Mesodermal cell (in vitro differentiated cells): Measurements from ENCODE around the gene PLPP1.

Experiments
- H3K27ac ChIP-seq: 2 replicates; pipeline ENCODE4 v1.7.0; 2013; ENCODE audit warnings: mild to moderate bottlenecking, low read depth, low read length, moderate library complexity; ENCODE audit not compliant: severe bottlenecking
- H3K36me3 ChIP-seq: 2 replicates; pipeline ENCODE4 v1.7.1; 2013; ENCODE audit warnings: mild to moderate bottlenecking, low read length, moderate library complexity; ENCODE audit not compliant: control insufficient read depth, insufficient read depth
- H3K4me1 ChIP-seq: one replicate; pipeline ENCODE4 v1.7.1; 2013; ENCODE audit warnings: mild to moderate bottlenecking, low read length; ENCODE audit not compliant: insufficient read depth, control insufficient read depth, poor library complexity, severe bottlenecking
- H3K4me3 ChIP-seq: 2 replicates; pipeline ENCODE4 v1.7.0; 2013; ENCODE audit warnings: low read length, control low read depth, mild to moderate bottlenecking; ENCODE audit not compliant: insufficient read depth, poor library complexity, severe bottlenecking; ENCODE audit errors: extremely low read depth
- H3K9me3 ChIP-seq: 2 replicates; pipeline ENCODE4 v1.7.1; 2013; ENCODE audit warnings: mild to moderate bottlenecking, low read length, moderate library complexity; ENCODE audit not compliant: control insufficient read depth
- WGBS, 2 experiments: methylation state at CpG; one replicate each; pipeline ENCODE4 v1.1.5; 2013; ENCODE audit warnings: missing lambda C conversion rate in 2 of 2; ENCODE audit not compliant: insufficient coverage in 2 of 2; 5-methylcytosine and 5-hydroxymethylcytosine counted together

The PLPP1 gene

DNA sequence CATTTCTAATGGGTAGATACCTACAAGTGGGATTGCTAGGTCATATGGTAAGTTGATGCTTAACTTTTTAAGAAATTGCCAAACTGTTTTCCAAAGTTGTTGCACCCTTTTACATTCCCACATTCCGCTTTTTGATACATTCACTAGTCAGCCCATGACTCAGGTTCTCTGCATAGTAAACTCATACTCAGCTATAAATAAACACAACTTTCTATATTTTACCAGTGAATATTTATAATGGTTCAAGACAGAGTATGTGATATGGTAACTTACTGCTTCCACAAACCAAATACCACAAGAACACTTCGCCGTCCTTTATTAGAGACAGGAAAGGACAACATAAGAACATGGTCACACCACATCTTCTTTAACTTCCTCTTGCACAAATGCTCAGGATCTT lies 54.0 kb downstream of the PLPP1 start:
- H3K27ac ChIP-seq = no peak overlapping the region
- 100% methylated on average over 1 to 2 of the region's 3 CpGs for WGBS, 2 experiments
- H3K4me3 ChIP-seq = no peak overlapping the region
- H3K4me1 ChIP-seq = no peaks in the 10 kb centered on the region
- no peaks in the 10 kb centered on the region for H3K36me3 ChIP-seq
- H3K9me3 ChIP-seq = no peaks in the 10 kb centered on the region

DNA sequence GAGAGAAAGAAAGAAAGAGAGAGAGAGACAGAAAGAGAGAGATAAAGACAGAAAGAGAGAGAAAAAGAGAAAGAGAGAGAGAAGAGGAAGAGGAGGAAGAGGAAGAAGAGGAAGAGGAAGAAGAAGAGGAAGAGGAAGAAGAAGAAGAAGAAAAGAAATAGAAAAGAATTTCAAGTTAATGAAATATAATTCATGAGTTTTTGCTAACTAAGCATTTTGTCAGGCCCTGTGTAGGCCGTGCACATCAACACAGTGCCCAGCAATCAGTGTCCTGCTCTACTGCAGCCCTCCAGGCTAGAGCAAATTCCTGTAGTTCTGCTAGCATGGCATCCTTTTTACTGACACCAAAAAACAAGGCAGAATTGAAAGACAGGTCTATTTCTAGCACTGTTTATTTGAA lies 62.1 kb downstream of the PLPP1 start:
- Histone ChIP-seq H3K4me1 (no peaks in the 10 kb centered on the region), H3K27ac (no peak overlapping the region), H3K36me3 (peaks cover 4% of the 10 kb centered on the region), H3K9me3 (no peaks in the 10 kb centered on the region), H3K4me3 (no peak overlapping the region)
- 63 to 78% methylated on average over 1 of the region's 1 CpG for WGBS, 2 experiments

DNA sequence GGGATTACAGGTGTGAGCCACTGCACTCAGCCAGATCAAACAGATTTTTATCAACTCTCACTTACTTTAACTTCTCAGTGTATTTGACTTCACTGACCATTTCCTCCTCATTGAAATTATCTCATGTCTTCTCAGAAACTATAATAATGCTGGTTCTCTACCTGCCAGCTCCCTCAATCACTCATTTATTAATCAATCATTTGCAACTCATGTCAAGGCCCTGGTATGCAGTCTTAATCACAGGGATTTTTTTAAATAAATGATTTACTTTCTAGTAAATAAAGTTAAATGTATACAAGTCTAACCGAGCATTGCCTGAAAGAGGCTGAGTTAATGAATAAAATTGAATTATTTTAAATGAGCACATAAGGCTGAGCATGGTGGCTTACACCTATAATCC lies 63.3 kb downstream of the PLPP1 start:
- H3K36me3 ChIP-seq = peaks cover 10% of the 10 kb centered on the region
- no peak overlapping the region for H3K27ac ChIP-seq
- WGBS, 2 experiments = 75% methylated on average over 1 of the region's 1 CpG; no CpG with 5 or more reads in 1 of the 2 experiments
- no peaks in the 10 kb centered on the region for H3K9me3 ChIP-seq
- no peak overlapping the region for H3K4me3 ChIP-seq
- H3K4me1 ChIP-seq = no peaks in the 10 kb centered on the region

DNA sequence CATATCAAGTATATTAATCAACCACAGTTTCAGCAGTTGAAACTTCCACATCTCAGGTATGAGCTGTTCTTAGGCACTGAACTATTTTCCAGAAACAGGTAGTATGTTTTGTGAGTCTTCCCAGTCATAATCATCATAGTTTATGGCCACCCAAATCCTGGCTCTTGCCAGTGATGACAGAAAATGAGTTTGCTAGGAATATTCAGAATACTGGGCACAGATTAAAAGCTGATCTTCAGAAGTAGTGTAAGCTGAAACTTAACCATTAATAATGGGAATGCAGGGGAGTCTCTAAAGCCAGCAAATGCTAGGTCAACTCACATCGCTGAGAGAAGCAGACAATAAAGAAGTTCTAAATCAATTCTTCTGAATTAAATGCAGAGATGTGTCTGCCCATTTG lies 64.5 kb downstream of the PLPP1 start:
- H3K36me3 ChIP-seq = peaks cover 10% of the 10 kb centered on the region
- WGBS, 2 experiments = no CpG with 5 or more reads among the region's 1 CpG
- no peak overlapping the region for H3K27ac ChIP-seq
- H3K4me1 ChIP-seq = no peaks in the 10 kb centered on the region
- no peak overlapping the region for H3K4me3 ChIP-seq
- H3K9me3 ChIP-seq = no peaks in the 10 kb centered on the region

DNA sequence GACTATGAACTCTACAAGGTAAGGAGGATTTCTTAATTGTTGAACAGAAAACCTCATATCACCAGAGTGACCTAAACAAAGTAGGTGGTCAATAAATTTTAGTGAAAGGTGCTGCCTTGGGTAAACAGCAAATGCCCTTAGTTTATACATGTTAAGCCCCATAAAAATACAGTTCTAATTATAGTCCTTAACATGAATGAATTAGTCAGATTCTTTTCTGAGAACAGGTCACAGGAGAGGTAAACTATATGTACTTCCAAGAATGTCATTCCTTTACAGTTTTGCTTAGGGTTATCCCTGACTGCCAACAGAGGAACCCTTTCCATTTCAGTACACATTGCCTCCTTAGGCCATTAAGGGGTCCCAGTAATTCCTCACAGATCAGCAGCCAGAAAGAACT lies 64.9 kb downstream of the PLPP1 start:
- H3K36me3 ChIP-seq = peaks cover 10% of the 10 kb centered on the region
- H3K9me3 ChIP-seq = no peaks in the 10 kb centered on the region
- no peak overlapping the region for H3K4me3 ChIP-seq
- no peaks in the 10 kb centered on the region for H3K4me1 ChIP-seq
- H3K27ac ChIP-seq = no peak overlapping the region

DNA sequence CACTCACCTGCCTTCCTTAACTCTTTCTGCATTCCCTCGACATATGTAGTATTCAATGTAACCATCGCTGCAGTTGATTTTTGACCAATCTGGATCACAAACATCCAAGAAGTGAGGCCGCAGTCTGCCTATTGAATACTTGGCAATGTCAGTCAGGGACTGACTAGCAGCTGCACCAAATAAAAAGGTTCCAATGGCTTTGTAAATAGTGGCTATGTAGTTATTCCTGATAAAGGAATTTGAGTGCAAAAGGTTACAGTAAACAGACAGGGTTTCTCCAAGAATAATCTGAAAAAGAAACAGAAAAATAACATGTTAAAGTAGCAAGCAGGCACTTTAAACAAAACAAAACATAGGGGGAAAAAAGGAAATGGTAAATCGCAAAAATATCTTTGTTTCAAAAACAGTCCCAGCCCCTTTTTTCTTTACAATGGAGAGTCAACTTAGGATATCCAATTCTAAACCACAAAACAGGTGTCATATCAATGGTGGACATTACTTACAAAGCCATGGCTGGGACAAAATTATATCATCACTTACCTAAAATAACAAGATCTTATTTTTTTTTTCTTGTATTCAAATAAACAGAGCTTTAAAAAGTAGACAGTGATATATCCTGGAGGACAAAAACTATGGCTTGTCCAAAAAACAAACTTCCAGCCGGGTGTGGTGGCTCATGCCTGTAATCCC lies 66.8 kb downstream of the PLPP1 start:
- Histone ChIP-seq H3K27ac (no peak overlapping the region), H3K4me3 (no peak overlapping the region), H3K9me3 (no peaks in the 10 kb centered on the region), H3K36me3 (peaks cover 20% of the 10 kb centered on the region), H3K4me1 (no peaks in the 10 kb centered on the region)
- 94 to 100% methylated on average over 3 to 4 of the region's 5 CpGs for WGBS, 2 experiments

DNA sequence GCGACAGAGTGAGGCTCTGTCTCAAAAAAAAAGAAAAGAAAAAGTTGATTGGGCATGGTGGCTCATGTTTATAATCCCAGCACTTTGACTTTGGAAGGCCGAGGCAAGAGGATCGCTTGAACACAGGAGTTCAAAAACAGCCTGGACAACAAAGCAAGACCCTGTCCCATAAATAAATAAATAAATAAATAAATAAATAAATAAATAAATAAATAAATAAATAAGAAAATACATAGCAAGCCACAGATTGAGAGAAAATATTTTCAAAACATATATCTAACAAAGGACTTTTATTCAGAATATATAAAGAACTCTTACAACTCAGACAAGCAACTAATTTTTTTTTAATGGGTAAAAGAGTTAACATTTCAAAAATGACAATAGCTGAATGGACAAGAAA lies 71.2 kb downstream of the PLPP1 start:
- Histone ChIP-seq H3K36me3 (peaks cover 24% of the 10 kb centered on the region), H3K4me1 (no peaks in the 10 kb centered on the region), H3K4me3 (no peak overlapping the region), H3K27ac (no peak overlapping the region), H3K9me3 (no peaks in the 10 kb centered on the region)
- 100% methylated on average over 1 of the region's 3 CpGs; no CpG with 5 or more reads in 1 of the 2 experiments for WGBS, 2 experiments

DNA sequence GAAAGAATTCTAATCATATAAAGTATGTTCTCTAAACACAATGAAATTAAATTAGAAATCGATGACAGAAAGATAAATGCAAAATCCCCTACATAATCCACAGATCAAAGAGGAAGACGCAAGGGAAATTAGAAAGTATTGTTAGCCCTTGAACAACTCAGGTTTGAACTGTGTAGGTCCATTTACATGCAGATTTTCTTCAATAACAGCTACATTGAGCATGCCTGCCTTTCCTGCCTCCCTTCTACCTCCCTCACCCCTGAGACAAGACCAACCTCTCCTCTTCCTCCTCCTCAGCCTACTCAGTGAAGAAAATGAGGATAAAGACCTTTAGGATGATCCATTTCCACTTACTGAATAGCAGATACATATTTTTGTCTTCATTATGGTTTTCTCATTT lies 75.2 kb downstream of the PLPP1 start:
- WGBS, 2 experiments = 100% methylated on average over 1 of the region's 2 CpGs; no CpG with 5 or more reads in 1 of the 2 experiments
- Histone ChIP-seq H3K9me3 (no peaks in the 10 kb centered on the region), H3K4me3 (no peak overlapping the region), H3K4me1 (no peaks in the 10 kb centered on the region), H3K36me3 (peaks cover 14% of the 10 kb centered on the region), H3K27ac (no peak overlapping the region)

DNA sequence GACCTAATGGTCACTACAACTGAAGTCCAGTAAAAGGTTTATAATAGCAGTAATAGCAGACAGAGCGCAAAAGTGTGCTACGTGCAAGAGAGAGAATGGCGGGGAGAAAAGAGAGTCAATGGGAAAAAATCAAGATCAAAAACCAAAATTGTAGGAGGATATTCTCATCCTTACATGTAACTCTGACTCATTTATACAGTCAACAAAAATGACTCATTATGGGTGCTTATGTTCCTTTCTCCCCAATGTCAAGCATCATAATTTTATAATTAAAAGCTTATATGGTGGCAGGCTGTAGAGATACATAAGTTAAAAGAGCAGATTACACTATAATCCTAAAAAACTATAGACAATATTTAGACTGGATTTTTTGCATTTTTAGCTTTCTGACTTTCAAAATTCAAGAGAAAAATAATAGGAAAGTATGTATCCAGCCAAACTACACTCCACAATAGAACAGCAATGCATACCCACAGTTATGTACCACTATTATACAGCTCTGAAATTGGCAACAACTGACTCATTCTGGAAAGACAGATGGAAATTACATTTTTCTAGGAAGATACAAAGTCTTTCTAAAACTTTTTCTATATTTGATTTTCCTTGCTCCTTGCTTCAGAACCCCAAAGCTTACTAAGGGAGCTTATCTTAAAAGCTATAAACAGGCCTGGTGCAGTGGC lies 78.4 kb downstream of the PLPP1 start:
- H3K36me3 ChIP-seq = no peaks in the 10 kb centered on the region
- H3K9me3 ChIP-seq = no peaks in the 10 kb centered on the region
- H3K4me1 ChIP-seq = no peaks in the 10 kb centered on the region
- 90 to 100% methylated on average over 2 to 3 of the region's 3 CpGs for WGBS, 2 experiments
- H3K27ac ChIP-seq = no peak overlapping the region
- no peak overlapping the region for H3K4me3 ChIP-seq

DNA sequence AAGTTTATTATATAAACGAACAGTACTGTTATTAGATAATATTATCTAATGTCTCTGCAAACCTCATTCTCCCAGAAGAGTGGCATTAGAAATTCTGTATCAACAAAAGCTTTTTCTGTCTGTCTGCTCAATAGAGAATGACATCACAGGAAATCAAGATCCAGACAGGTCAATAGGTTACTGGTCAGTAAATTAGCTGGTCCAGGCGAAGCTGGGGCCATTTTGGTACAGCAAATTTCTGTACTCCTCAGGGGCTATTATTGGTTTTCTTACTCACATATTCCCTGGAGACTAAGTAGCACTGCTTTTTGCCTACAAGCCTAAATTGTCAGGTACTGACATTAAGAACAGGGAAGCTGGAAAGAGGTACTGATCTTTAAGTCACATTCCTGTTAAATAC lies 80.5 kb downstream of the PLPP1 start:
- no peaks in the 10 kb centered on the region for H3K4me1 ChIP-seq
- no peak overlapping the region for H3K4me3 ChIP-seq
- H3K36me3 ChIP-seq = no peaks in the 10 kb centered on the region
- no peak overlapping the region for H3K27ac ChIP-seq
- WGBS, 2 experiments = 100% methylated on average over 1 of the region's 2 CpGs; no CpG with 5 or more reads in 1 of the 2 experiments
- H3K9me3 ChIP-seq = no peaks in the 10 kb centered on the region

DNA sequence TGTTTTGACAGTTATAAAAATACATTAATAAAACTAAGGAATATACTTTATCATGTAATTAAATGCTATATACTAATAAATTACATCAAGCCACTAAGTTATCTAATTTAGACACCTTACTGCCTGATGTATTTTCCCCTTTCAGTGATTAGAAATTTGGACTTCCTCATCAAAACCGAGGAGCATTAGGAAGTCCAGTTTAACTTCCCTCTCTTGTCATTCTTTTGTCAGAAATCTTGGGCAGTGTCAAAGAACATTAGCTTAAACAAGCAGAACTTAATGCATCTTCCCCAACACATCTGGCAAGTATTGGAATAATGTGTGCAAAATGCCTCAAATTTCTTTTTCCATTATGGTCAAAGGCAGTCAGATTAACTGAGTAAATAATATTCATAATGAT lies 81.6 kb downstream of the PLPP1 start:
- Histone ChIP-seq H3K36me3 (no peaks in the 10 kb centered on the region), H3K9me3 (no peaks in the 10 kb centered on the region)

More for the DNA sequence above, 81.6 kb downstream of the PLPP1 start:
- no peaks in the 10 kb centered on the region for H3K4me1 ChIP-seq
- H3K4me3 ChIP-seq = no peak overlapping the region
- H3K27ac ChIP-seq = no peak overlapping the region
- WGBS, 2 experiments = 89 to 100% methylated on average over 1 of the region's 1 CpG
